CD8-positive, alpha-beta memory T cell (primary cell): Measurements from ENCODE around the gene COPG1. TPM values are rescaled to one million over a fixed set of nuclear protein-coding genes. Genes with fewer than 3 reads are reported as not detected.

Experiments
- CTCF ChIA-PET: fragments of 350-600 bp; sonication (Branson Sonifier 250); formaldehyde crosslinking; loops from one replicate; lab custom pipeline; 2021; ENCODE audit warnings: antibody characterized with exemption; lab: Charles Lee
- POLR2A ChIA-PET: fragments of 350-600 bp; sonication (Branson Sonifier 250); formaldehyde crosslinking; loops from one replicate; lab custom pipeline; 2021; ENCODE audit warnings: antibody characterized with exemption; lab: Charles Lee
- DNase-seq, 5 donors: peaks; one replicate each; pipeline versions ENCODE4 v3.0.0 to v3.0.0-alpha.2; 2020 to 2022; ENCODE audit warnings: mixed read lengths in 1 of 5
- H3K27ac ChIP-seq: one replicate; pipeline ENCODE4 v1.7.0; 2013; ENCODE audit warnings: low read depth, mild to moderate bottlenecking, low read length, moderate library complexity
- H3K27me3 ChIP-seq: 2 replicates; pipeline ENCODE4 v1.7.0; 2013; ENCODE audit warnings: low read length, mild to moderate bottlenecking; ENCODE audit not compliant: insufficient read depth, poor library complexity, severe bottlenecking
- H3K36me3 ChIP-seq: 2 replicates; pipeline ENCODE4 v1.7.0; 2013; ENCODE audit warnings: mild to moderate bottlenecking, low read length, moderate library complexity; ENCODE audit not compliant: insufficient read depth
- H3K4me1 ChIP-seq: 2 replicates; pipeline ENCODE4 v1.7.0; 2013; ENCODE audit warnings: mild to moderate bottlenecking, low read length, moderate library complexity; ENCODE audit not compliant: insufficient read depth
- H3K4me3 ChIP-seq: 2 replicates; pipeline ENCODE4 v1.7.0; 2013; ENCODE audit warnings: mild to moderate bottlenecking, low read length
- H3K9me3 ChIP-seq: 2 replicates; pipeline ENCODE4 v1.7.0; 2013; ENCODE audit warnings: mild to moderate bottlenecking, low read length
- H3K27ac Mint-ChIP-seq, 8 donors: one replicate each; pipeline ENCODE4 v1.8.0; 2020 to 2021; ENCODE audit warnings: mixed read lengths in 8 of 8, mild to moderate bottlenecking in 6 of 8, inconsistent platforms in 3 of 8, moderate library complexity in 3 of 8
- H3K27me3 Mint-ChIP-seq, 2 donors: one replicate each; pipeline ENCODE4 v1.8.0; 2020 to 2021; ENCODE audit warnings: mixed read lengths in 2 of 2, mild to moderate bottlenecking in 1 of 2, moderate library complexity in 1 of 2
- H3K36me3 Mint-ChIP-seq, 3 donors: one replicate each; pipeline ENCODE4 v1.8.0; 2020 to 2021; ENCODE audit warnings: mixed read lengths in 3 of 3, inconsistent platforms in 1 of 3, mild to moderate bottlenecking in 1 of 3
- H3K4me1 Mint-ChIP-seq, 3 donors: one replicate each; pipeline ENCODE4 v1.8.0; 2020 to 2021; ENCODE audit warnings: mixed read lengths in 3 of 3, inconsistent platforms in 1 of 3, mild to moderate bottlenecking in 1 of 3
- H3K4me3 Mint-ChIP-seq, 7 donors: one replicate each; pipeline ENCODE4 v1.8.0; 2020 to 2021; ENCODE audit warnings: mixed read lengths in 7 of 7, mild to moderate bottlenecking in 6 of 7, moderate library complexity in 4 of 7, inconsistent platforms in 2 of 7
- H3K9me3 Mint-ChIP-seq, 5 donors: one replicate each; pipeline ENCODE4 v1.8.0; 2020 to 2022; ENCODE audit warnings: mixed read lengths in 5 of 5, mild to moderate bottlenecking in 3 of 5, moderate library complexity in 2 of 5, inconsistent platforms in 1 of 5
- polyA plus RNA-seq: library from polyadenylated mRNA; unstranded; fragments of 300-500 nt; fragmentation: Illumina TruSeq; gene quantifications from one replicate; pipeline ENCODE4 v1.2.3, GENCODE V29; 2021
- total RNA-seq, 2 experiments: library from RNA; stranded (reverse); gene quantifications; one replicate each; pipeline ENCODE4 v1.2.3, GENCODE V29; 2021

The COPG1 gene
- total and polyA plus RNA-seq, 3 experiments from 2014 or later = 101 to 136 (median 134) TPM

DNA sequence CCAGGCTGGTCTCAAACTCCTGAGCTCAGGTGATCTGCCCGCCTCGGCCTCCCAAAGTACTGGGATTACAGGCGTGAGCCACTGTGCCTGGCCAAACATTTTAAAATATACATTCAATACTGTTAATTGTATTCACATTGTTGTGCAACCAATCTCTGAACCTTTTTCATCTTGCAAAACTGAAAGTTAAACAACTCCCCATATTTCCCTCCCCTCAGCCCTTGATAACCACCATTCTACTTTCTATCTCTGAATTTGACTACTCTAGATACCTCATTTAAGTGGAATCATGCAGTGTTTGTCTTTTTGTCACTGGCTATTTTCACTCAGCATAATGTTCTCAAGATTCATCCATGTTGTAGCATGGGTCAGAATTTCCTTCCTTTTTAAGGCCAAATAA, 59.2 kb downstream of the COPG1 start:
- peaks cover 0 to 34% (median 8%) of the 10 kb centered on the region in 3 donors for H3K36me3 Mint-ChIP-seq
- CTCF ChIA-PET = no interaction called here
- Histone ChIP-seq H3K9me3 (no peaks in the 10 kb centered on the region), H3K4me3 (no peak overlapping the region), H3K36me3 (peaks cover 10% of the 10 kb centered on the region), H3K27ac (no peak overlapping the region), H3K27me3 (no peaks in the 10 kb centered on the region), H3K4me1 (peaks cover 4% of the 10 kb centered on the region)
- POLR2A ChIA-PET = no interaction called here
- no peak for DNase-seq
- no peaks in the 10 kb centered on the region for H3K27me3 Mint-ChIP-seq
- H3K27ac Mint-ChIP-seq = peak overlapping the region in 4 of 8 donors; percentile 1 to 67 (median 30)
- H3K9me3 Mint-ChIP-seq = no peaks in the 10 kb centered on the region
- peaks cover 18 to 34% (median 31%) of the 10 kb centered on the region in 3 donors for H3K4me1 Mint-ChIP-seq
- H3K4me3 Mint-ChIP-seq = no peak overlapping the region

DNA sequence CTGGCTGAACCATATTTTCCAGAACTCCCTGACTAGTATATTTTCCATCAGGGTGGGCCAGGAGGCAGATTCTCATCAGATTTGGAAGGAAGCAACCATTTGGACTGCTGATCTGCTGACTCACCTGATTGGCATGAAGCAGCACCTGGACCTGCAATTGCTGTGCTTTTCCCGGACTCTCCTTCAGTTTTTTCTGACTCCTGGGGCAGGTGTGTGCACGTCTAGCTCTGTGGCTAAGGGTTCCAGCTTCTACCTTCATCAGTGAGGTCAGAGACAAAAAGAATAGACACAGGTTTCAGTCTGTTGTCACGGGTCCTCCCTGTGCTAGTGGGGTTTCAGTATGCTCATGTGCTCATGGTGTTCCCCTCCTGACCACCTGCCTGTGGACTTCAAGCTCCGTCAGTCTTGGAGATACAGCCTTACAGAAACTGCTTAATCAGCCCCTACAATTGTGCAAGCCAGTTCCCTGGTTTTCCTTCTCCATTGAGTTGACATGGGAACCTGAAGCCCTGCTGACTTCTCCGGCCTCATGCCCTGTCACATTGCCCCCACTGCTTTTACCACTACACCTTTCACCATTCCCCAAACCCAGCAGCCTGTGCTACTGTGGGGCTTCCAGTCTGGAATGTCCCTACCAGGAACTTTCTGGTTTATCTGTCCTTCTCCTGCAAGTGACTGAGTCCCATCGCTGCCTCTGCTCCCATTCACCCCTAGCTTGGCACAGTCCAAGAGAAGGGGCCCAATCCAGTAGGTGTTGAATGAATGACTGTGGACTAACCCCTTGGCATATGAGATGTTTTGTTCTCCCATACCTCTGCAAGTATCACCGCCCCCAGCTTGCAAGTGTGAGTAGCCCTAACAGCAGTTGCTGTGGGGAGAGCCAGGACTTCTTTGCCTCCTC, 61.0 kb downstream of the COPG1 start:
- H3K4me3 ChIP-seq = no peak overlapping the region

DNA sequence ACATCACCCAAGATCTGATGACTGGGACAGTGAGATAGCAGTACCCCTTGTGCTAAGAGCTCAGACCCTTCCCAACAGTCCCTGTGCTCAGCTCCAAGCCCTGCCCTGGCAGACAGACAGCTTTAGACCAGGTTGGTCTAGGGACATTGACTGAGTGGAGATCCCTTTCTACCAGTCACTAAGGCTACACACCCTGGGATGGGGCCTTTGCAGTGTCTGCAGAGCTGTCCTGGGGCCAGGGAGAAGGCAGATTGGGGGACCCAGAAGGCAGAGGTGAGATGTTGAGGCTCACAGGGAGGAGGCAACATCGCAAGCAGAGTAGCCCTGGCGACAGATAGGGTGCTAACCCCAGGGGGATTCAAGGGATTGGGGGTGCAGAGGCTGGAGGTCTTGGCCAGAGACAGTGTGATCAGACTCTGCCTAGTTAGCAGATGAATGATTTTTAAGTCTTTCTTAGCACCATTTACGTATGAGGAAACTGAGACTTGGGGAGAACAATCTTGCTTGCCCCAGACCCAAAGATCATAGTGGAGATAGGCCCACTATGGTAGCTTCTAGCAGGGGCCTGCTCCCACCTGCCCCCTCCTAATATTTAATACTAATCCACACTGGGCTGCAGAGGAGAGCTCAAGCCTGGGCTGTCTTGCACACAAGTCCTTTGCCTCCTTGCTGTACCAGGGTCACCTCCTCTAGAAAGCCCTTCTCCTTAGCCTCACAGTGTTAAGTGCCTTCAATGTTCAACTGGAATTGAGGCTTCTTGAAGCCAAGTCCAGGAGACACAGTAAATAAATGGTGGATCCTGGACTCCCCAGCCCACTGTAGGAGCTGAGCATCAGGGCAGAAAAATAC, 61.9 kb downstream of the COPG1 start:
- H3K4me1 Mint-ChIP-seq = peaks cover 21 to 35% (median 33%) of the 10 kb centered on the region in 3 donors
- peak overlapping the region in 2 of 7 donors; percentile 55 to 98 for H3K4me3 Mint-ChIP-seq
- Histone ChIP-seq H3K27ac (no peak overlapping the region), H3K27me3 (no peaks in the 10 kb centered on the region), H3K4me3 (no peak overlapping the region), H3K4me1 (peaks cover 15% of the 10 kb centered on the region), H3K9me3 (no peaks in the 10 kb centered on the region), H3K36me3 (no peaks in the 10 kb centered on the region)
- POLR2A ChIA-PET = interaction anchor here (1.6 to 1.8 kb wide), 2 partner anchors 33 to 149 kb away, joined by 3 to 14 read pairs; partner anchors contain the start of gene HMCES
- DNase-seq = no peak
- peak overlapping the region; percentile 6 to 92 (median 68) for H3K27ac Mint-ChIP-seq
- peaks cover 0 to 13% (median 0%) of the 10 kb centered on the region in 3 donors for H3K36me3 Mint-ChIP-seq
- H3K27me3 Mint-ChIP-seq = peaks cover 0 to 3% of the 10 kb centered on the region in 2 donors
- CTCF ChIA-PET = interaction anchor here (1.0 to 2.9 kb wide), 4 partner anchors 32 to 341 kb away, joined by 3 to 9 read pairs (median 3); no protein-coding TSS in a partner anchor
- no peaks in the 10 kb centered on the region for H3K9me3 Mint-ChIP-seq

More for the DNA sequence above, 61.0 kb downstream of the COPG1 start:
- Histone ChIP-seq H3K27me3 (no peaks in the 10 kb centered on the region), H3K9me3 (no peaks in the 10 kb centered on the region), H3K36me3 (no peaks in the 10 kb centered on the region), H3K27ac (no peak overlapping the region), H3K4me1 (peaks cover 15% of the 10 kb centered on the region)
- H3K4me3 Mint-ChIP-seq = peak overlapping the region in 2 of 7 donors; percentile 55 to 59
- H3K9me3 Mint-ChIP-seq = no peaks in the 10 kb centered on the region
- H3K27me3 Mint-ChIP-seq = peaks cover 0 to 2% of the 10 kb centered on the region in 2 donors
- no peak for DNase-seq
- ChIA-PET POLR2A (interaction anchor here (1.8 kb wide), 1 partner anchor 32 kb away, joined by 14 read pairs; the partner anchor contains the start of gene HMCES), CTCF (interaction anchor here (1.2 kb wide), 1 partner anchor 31 kb away, joined by 3 read pairs; no protein-coding TSS in a partner anchor)
- H3K4me1 Mint-ChIP-seq = peaks cover 20 to 35% (median 33%) of the 10 kb centered on the region in 3 donors
- H3K27ac Mint-ChIP-seq = peak overlapping the region in 6 of 8 donors; percentile 31 to 83 (median 56)
- H3K36me3 Mint-ChIP-seq = peaks cover 0 to 18% (median 0%) of the 10 kb centered on the region in 3 donors

DNA sequence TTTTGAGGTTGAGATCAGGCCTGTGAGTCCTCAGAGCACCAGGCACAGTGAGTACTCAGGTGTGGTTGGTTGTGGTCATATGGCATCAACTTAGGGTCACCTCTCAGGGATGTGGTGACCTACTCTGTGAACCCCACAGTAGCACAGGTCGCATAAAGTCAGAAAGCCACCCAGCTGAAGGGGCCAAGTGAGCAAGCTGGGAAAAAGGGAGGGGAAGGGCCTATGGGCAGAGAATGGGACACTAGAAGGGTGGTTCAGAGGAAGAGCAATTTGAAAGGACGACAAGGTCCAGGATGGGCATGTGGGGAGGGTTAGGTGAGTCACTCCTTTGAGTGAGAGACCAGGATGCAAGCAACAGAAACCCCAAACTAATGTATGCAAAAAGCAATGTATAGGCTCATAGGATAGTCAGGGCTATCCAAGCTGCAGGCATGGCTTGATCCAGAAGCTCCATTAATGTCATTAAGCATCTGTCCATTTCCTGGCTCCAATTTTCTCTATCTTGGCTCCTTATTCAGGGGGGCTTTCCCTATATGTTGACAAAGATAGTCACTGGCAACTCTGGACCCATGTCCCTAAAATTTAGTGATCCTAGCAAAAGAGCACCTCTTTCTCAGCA, 62.7 kb downstream of the COPG1 start:
- no peaks in the 10 kb centered on the region for H3K9me3 ChIP-seq
- peaks cover 0 to 3% of the 10 kb centered on the region in 2 donors for H3K27me3 Mint-ChIP-seq
- peak overlapping the region; percentile 36 to 92 (median 68) for H3K27ac Mint-ChIP-seq
- H3K36me3 Mint-ChIP-seq = peaks cover 0 to 4% (median 0%) of the 10 kb centered on the region in 3 donors
- H3K4me3 ChIP-seq = no peak overlapping the region
- CTCF ChIA-PET = interaction anchor here (1.0 to 2.9 kb wide), 3 partner anchors 66 to 342 kb away, joined by 3 to 9 read pairs (median 3); no protein-coding TSS in a partner anchor
- H3K27me3 ChIP-seq = no peaks in the 10 kb centered on the region
- no peaks in the 10 kb centered on the region for H3K9me3 Mint-ChIP-seq
- H3K36me3 ChIP-seq = no peaks in the 10 kb centered on the region
- peak in 1 of 5 donors; percentile 27 for DNase-seq
- peaks cover 21 to 36% (median 35%) of the 10 kb centered on the region in 3 donors for H3K4me1 Mint-ChIP-seq
- H3K27ac ChIP-seq = no peak overlapping the region
- H3K4me3 Mint-ChIP-seq = peak overlapping the region in 2 of 7 donors; percentile 56 to 98
- H3K4me1 ChIP-seq = peaks cover 20% of the 10 kb centered on the region
- POLR2A ChIA-PET = interaction anchor here (1.6 to 5.5 kb wide), 2 partner anchors 33 to 150 kb away, joined by 3 to 55 read pairs; partner anchors contain the start of gene HMCES

DNA sequence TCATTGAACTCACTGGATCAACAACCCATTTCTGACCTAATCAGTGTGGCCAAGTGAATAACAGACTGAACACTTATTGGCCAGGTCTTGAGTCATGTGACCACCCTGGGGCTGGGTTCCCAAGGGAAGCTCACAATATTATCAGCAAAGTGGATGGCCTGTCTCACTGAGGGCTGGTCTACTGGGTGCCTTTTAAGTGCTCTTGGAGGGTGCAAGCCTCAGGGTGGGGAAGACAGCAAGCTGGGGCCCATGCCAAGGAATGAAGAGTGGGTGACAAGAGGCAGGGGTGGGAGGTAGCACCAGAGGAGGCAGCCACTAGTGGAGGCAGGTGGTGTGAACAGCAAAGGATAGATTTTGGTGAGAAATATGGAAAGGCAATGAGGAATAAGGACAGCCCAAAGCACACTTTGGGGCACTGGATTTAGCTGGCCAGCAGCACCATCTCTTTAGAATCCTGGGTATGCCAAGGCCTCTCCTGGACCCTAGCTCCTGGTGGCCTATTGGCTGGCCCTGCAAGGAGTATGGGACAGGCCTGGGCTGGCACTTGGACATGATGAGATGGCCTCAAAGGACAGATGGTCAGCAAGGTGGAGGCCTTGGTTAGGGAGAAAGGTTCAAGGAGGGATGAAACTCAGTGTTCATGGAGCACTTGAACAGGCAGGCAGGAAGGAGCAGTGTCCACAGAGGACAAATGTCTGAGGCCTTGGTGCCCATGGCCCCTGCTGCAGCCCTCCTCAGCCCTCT, 63.4 kb downstream of the COPG1 start:
- H3K27ac ChIP-seq = no peak overlapping the region
- H3K4me3 Mint-ChIP-seq = peak overlapping the region in 6 of 7 donors; percentile 70 to 98 (median 92)
- peaks cover 21 to 39% (median 35%) of the 10 kb centered on the region in 3 donors for H3K4me1 Mint-ChIP-seq
- H3K36me3 ChIP-seq = no peaks in the 10 kb centered on the region
- ChIA-PET POLR2A (interaction anchor here (1.6 to 5.5 kb wide), 2 partner anchors 34 to 151 kb away, joined by 3 to 55 read pairs; partner anchors contain the start of gene HMCES), CTCF (interaction anchor here (1.0 to 2.9 kb wide), 4 partner anchors 67 to 343 kb away, joined by 3 to 9 read pairs (median 3); no protein-coding TSS in a partner anchor)
- H3K36me3 Mint-ChIP-seq = peaks cover 0 to 4% (median 0%) of the 10 kb centered on the region in 3 donors
- H3K27me3 Mint-ChIP-seq = peaks cover 0 to 3% of the 10 kb centered on the region in 2 donors
- DNase-seq = no peak
- peaks cover 23% of the 10 kb centered on the region for H3K4me1 ChIP-seq
- H3K9me3 Mint-ChIP-seq = no peaks in the 10 kb centered on the region
- H3K4me3 ChIP-seq = no peak overlapping the region
- H3K27me3 ChIP-seq = no peaks in the 10 kb centered on the region
- H3K9me3 ChIP-seq = no peaks in the 10 kb centered on the region
- H3K27ac Mint-ChIP-seq = peak overlapping the region; percentile 12 to 92 (median 78)

DNA sequence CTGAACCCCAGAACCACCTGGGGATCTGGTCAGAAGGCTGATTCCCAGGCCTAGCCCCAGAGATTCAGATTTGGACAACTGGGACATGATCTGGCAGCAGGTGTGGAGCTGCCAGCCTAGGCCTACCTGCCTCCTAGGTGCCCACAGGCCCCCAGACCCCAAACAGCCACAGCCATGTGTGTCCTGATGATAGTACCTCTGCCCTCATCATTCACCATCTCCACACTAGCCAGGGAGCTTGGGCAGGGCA, 63.9 kb downstream of the COPG1 start:
- no peaks in the 10 kb centered on the region for H3K27me3 ChIP-seq
- H3K36me3 Mint-ChIP-seq = peaks cover 0 to 4% (median 0%) of the 10 kb centered on the region in 3 donors
- H3K4me3 Mint-ChIP-seq = peak overlapping the region; percentile 71 to 98 (median 91)
- ChIA-PET CTCF (interaction anchor here (1.5 to 2.9 kb wide), 2 partner anchors 260 to 343 kb away, joined by 3 to 9 read pairs; no protein-coding TSS in a partner anchor), POLR2A (interaction anchor here (5.5 kb wide), 1 partner anchor 34 kb away, joined by 55 read pairs; the partner anchor contains the start of gene HMCES)
- no peak for DNase-seq
- H3K9me3 Mint-ChIP-seq = no peaks in the 10 kb centered on the region
- H3K4me1 Mint-ChIP-seq = peaks cover 21 to 39% (median 35%) of the 10 kb centered on the region in 3 donors
- H3K4me1 ChIP-seq = peaks cover 23% of the 10 kb centered on the region
- no peaks in the 10 kb centered on the region for H3K9me3 ChIP-seq
- H3K4me3 ChIP-seq = no peak overlapping the region
- H3K27ac ChIP-seq = no peak overlapping the region
- H3K27ac Mint-ChIP-seq = peak overlapping the region in 7 of 8 donors; percentile 68 to 92 (median 81)
- no peaks in the 10 kb centered on the region for H3K36me3 ChIP-seq
- peaks cover 0 to 3% of the 10 kb centered on the region in 2 donors for H3K27me3 Mint-ChIP-seq
